Keratinocyte (primary cell): ENCODE results near the gene BSPH1. TPM values are rescaled to one million over a fixed set of nuclear protein-coding genes. Genes with fewer than 3 reads are reported as not detected.
A peak's percentile ranks its signal among the peaks of the same experiment; 100 is the strongest.

Experiments used
- DNase-seq: peaks from one replicate; pipeline ENCODE4 v3.0.0-alpha.2; 2011; ENCODE audit warnings: low read depth, missing footprints, low spot score
- FAIRE-seq: peaks from 2 replicates; lab custom pipeline; 2011; peaks lifted over from hg19 to GRCh38; lab: Jason Lieb, UNC
- H2AFZ ChIP-seq: 2 replicates; pipeline ENCODE4 v1.6.0; 2012; ENCODE audit warnings: low read length, control low read depth, inconsistent platforms; ENCODE audit not compliant: control insufficient read depth
- H3K27ac ChIP-seq: 2 replicates; pipeline ENCODE4 v1.5.1; 2011; ENCODE audit warnings: low read length; ENCODE audit not compliant: control insufficient read depth, insufficient read depth
- H3K27me3 ChIP-seq: 3 replicates; pipeline ENCODE4 v1.6.0; 2011; ENCODE audit warnings: low read length; ENCODE audit not compliant: control insufficient read depth, insufficient read depth; ENCODE audit errors: extremely low read depth
- H3K36me3 ChIP-seq, 2 experiments: 2 replicates in 1 of 2; 3 replicates in 1 of 2; pipeline ENCODE4 v1.5.1; 2011; ENCODE audit warnings: low read length in 2 of 2, mild to moderate bottlenecking in 1 of 2; ENCODE audit not compliant: control insufficient read depth in 2 of 2, insufficient read depth in 2 of 2; ENCODE audit errors: extremely low read depth in 1 of 2
- H3K4me1 ChIP-seq: 3 replicates; pipeline ENCODE4 v1.5.1; 2011; ENCODE audit warnings: low read length; ENCODE audit not compliant: control insufficient read depth, insufficient read depth; ENCODE audit errors: extremely low read depth
- H3K4me2 ChIP-seq: 3 replicates; pipeline ENCODE4 v1.6.0; 2011; ENCODE audit warnings: low read depth, low read length; ENCODE audit not compliant: control insufficient read depth, insufficient read depth; ENCODE audit errors: extremely low read depth
- H3K4me3 ChIP-seq, 3 experiments: fragments of 200-600 bp in 1 of 3; sonication (generic) in 1 of 3; 2 replicates in 2 of 3; 3 replicates in 1 of 3; pipeline ENCODE4 v1.5.1; 2011 to 2016; ENCODE audit warnings: low read length in 3 of 3, mild to moderate bottlenecking in 3 of 3, control low read depth in 2 of 3, inconsistent platforms in 1 of 3, low read depth in 1 of 3, mixed read lengths in 1 of 3, mixed run types in 1 of 3, moderate library complexity in 1 of 3; ENCODE audit not compliant: control insufficient read depth in 2 of 3, insufficient read depth in 2 of 3; ENCODE audit errors: extremely low read depth in 1 of 3
- H3K79me2 ChIP-seq: 2 replicates; pipeline ENCODE4 v1.6.0; 2012; ENCODE audit warnings: low read length; ENCODE audit not compliant: control insufficient read depth, insufficient read depth
- H3K9ac ChIP-seq: 3 replicates; pipeline ENCODE4 v1.6.0; 2011; ENCODE audit warnings: low read length; ENCODE audit not compliant: control insufficient read depth, insufficient read depth; ENCODE audit errors: extremely low read depth
- H3K9me1 ChIP-seq: 3 replicates; pipeline ENCODE4 v1.6.0; 2011; ENCODE audit warnings: low read length; ENCODE audit not compliant: control insufficient read depth, insufficient read depth; ENCODE audit errors: extremely low read depth
- H3K9me3 ChIP-seq: 2 replicates; pipeline ENCODE4 v1.5.1; 2012; ENCODE audit warnings: low read depth, low read length; ENCODE audit not compliant: control insufficient read depth
- H4K20me1 ChIP-seq: 3 replicates; pipeline ENCODE4 v1.6.0; 2011; ENCODE audit warnings: low read length; ENCODE audit not compliant: control insufficient read depth, insufficient read depth; ENCODE audit errors: extremely low read depth
- CTCF ChIP-seq, 3 experiments: IDR thresholded peaks in 1 of 3; conservative IDR thresholded peaks in 1 of 3; optimal IDR thresholded peaks in 1 of 3; 2 replicates in 2 of 3; 3 replicates in 1 of 3; pipeline versions ENCODE3 to v1.5.1; 2011; ENCODE audit warnings: low read length in 3 of 3, mild to moderate bottlenecking in 3 of 3, moderate library complexity in 2 of 3, control low read depth in 1 of 3, inconsistent platforms in 1 of 3; ENCODE audit not compliant: insufficient read depth in 2 of 3; ENCODE audit errors: extremely low read depth in 1 of 3
- EZH2 ChIP-seq: IDR thresholded peaks from one replicate; pipeline ENCODE4 v1.6.1; 2012; ENCODE audit warnings: inconsistent platforms, mild to moderate bottlenecking, low read length, moderate library complexity
- dilution Hi-C: fragments of 300-500 bp; cut with MboI; formaldehyde crosslinking; loops from one replicate; pipeline ENCODE4 v1.7.0; 2020; ENCODE audit warnings: low sequenced_read_pairs; ENCODE audit not compliant: extremely low pct_ligation_motif_present
- polyA plus RNA-seq, 5 experiments: library from polyadenylated mRNA; depleted of rRNA in 3 of 5; stranded (reverse) in 3 of 5; stranded (forward) in 1 of 5; unstranded in 1 of 5; fragments of >200 nt; gene quantifications; 1 replicate in 1 of 5; 2 replicates in 3 of 5; 3 replicates in 1 of 5; pipeline versions ENCODE4 v1.2.1 to v1.2.3, GENCODE V29; 2011 to 2012; ENCODE audit warnings: missing spikeins in 2 of 5, low read depth in 1 of 5, low replicate concordance in 1 of 5

BSPH1 gene
- polyA plus RNA-seq, 1 donor (not counting 4 experiments of a cell fraction or from before 2014, with no cell fraction given): not detected

- Histone ChIP-seq H3K9me1 (no peaks in the 10 kb centered on the region), H3K9ac (no peak overlapping the region), H3K36me3 (no peaks in the 10 kb centered on the region), H3K79me2 (no peaks in the 10 kb centered on the region), H4K20me1 (no peaks in the 10 kb centered on the region), H3K9me3 (no peaks in the 10 kb centered on the region), H3K27ac (no peak overlapping the region), H3K4me3 (no peak overlapping the region), H2AFZ (no peak overlapping the region), H3K27me3 (no peaks in the 10 kb centered on the region), H3K4me1 (no peaks in the 10 kb centered on the region), H3K4me2 (no peak overlapping the region)
- no peak for DNase-seq
- dilution Hi-C loops: no loop called here
- FAIRE-seq: no peak
- peak in 1 of 3 experiments; percentile 14 for TF ChIP-seq CTCF (optimal IDR thresholded peaks at IDR 0.05 in 1 of 3, IDR thresholded peaks at IDR 0.05 in 1 of 3, conservative IDR thresholded peaks at IDR 0.05 in 1 of 3; ENCODE audit: extremely low read depth in 1 of 3, insufficient read depth in 2 of 3, low read length in 3 of 3)
- no peak for TF ChIP-seq EZH2
These were observed 14.8 kb upstream of the BSPH1 start for GRCh38 chr19:48006762-48007161.

- Histone ChIP-seq H3K27ac (no peak overlapping the region), H4K20me1 (no peaks in the 10 kb centered on the region), H3K4me2 (no peak overlapping the region), H3K4me3 (no peak overlapping the region), H2AFZ (no peak overlapping the region), H3K9me3 (no peaks in the 10 kb centered on the region), H3K36me3 (no peaks in the 10 kb centered on the region), H3K4me1 (no peaks in the 10 kb centered on the region), H3K79me2 (no peaks in the 10 kb centered on the region), H3K27me3 (no peaks in the 10 kb centered on the region), H3K9me1 (no peaks in the 10 kb centered on the region), H3K9ac (no peak overlapping the region)
- dilution Hi-C loops: no loop called here
- DNase-seq: no peak
- TF ChIP-seq EZH2 (no peak), CTCF (optimal IDR thresholded peaks at IDR 0.05 in 1 of 3, IDR thresholded peaks at IDR 0.05 in 1 of 3, conservative IDR thresholded peaks at IDR 0.05 in 1 of 3; ENCODE audit: extremely low read depth in 1 of 3, insufficient read depth in 2 of 3, low read length in 3 of 3) (no peak)
- no peak for FAIRE-seq
These were observed 12.3 kb upstream of the BSPH1 start for GRCh38 chr19:48004236-48004635.
